ENCODE measurements around the gene CCR1. TPM values are rescaled to one million over a fixed set of nuclear protein-coding genes. Genes with fewer than 3 reads are reported as not detected.
"Not testable (repeated sequence)": the region's sequence is repeated elsewhere in the genome, so short reads cannot be mapped to it uniquely, and the experiment has no call there.

CCR1 gene
- polyA plus RNA-seq, 3 donors, result 1.8 to 2.5 (median 1.9) TPM

DNA sequence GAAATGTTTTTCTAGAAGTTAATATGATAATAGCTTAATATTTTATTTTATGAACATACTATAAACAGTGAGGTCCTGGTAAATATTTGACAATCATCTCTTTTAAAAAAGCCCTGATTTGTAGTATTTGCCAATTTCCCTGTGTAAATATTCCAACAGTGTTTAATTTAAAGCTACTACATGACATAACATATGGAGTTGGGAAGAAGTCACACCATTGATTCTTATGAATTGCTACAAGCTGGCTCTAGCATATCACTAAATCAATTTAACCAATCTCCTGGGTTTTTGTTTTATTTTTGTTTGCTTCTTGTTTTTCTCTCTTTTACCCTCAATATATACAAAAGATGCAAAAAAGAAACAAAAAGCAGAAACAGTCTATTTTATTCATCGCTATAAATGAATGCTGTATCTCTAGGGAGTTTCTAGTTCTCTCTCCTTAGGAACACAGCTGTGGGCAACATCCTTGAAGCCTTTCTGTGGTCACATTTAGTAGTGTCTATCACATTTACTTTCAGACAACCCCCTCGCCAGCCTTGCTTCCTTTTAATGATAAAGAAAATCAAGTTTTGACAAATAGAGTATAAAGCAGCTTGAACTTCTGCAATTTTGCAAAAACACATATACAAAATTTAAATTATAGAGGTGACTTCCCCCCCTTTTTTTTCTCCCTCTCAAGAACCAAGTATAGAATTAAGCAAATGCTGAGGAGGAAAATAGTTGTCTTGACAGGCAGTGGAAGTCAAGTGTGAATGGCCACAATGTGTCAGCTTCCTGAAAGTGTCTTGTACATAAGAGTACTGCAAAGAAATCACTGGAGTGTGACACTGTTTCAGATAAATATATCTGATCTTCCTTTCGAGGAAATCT lies 21.4 kb downstream of the CCR1 start:
- no peak for DNase-seq

DNA sequence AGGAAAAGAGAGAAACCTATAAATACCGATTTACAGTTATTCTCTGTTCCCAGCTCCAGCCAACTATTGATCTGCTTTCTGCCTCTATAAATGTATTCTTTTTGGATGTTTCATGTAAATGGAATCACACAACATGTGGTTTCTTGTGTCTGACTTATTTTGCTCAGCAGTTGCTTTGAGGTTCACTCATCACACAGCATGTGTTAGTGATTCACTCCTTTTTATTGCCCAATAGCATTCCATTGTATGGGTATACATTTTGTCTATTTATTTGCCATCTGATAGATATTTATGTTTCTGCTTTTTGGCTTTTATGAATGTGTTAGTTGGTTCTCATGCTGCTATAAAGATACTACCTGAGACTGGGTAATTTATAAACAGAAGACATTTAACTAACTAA lies 23.6 kb downstream of the CCR1 start:
- no peak for DNase-seq

- no peak for DNase-seq
Measured at GRCh38 chr3:46183330-46183729, 24.8 kb downstream of the CCR1 start.

GRCh38 chr3:46168583-46169345 lies 39.3 kb downstream of the CCR1 start:
- no peak for DNase-seq

DNA sequence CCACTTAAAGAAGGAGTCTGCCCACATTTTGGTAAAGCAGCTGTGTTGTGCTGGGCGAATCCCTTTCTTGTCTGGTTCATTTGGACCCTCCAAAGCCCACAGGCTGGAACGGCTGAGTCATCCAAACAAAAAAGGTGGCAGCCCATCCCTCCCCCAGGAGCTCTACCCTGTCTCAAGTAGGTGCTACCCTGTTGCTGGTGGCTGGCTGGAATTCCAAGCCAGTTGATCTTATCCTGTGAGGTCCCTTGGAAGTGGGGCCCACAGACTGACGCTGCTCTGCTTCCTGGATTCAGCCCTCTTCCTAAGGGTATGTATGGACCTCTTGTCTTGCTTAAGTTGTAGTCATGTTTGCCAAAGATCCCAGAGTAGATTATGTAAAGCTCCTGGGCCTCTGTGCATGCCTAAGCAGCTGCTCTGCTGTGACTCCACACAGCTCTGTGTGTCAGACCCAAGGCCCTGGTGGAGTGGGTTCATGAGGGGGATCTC lies 44.5 kb downstream of the CCR1 start:
- DNase-seq, result no peak

- DNase-seq, result no peak
Measured at GRCh38 chr3:46162975-46163555, 45.0 kb downstream of the CCR1 start.

DNA sequence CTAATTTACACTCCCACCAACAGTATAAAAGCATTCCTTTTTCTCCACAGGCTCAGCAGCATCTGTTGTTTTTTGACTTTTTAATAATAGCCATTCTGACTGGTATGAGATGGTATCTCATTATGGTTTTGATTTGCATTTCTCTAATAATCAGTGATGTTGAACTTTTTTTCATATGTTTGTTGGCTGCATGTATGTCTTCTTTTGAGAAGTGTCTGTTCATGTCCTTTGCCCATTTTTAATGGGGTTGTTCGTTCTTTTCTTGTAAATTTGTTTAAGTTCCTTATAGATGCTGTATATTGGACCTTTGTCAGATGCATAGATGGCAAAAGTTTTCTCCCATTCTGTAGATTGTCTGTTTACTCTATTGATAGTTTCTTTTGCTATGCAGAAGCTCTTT lies 50.4 kb downstream of the CCR1 start:
- DNase-seq, result not testable (repeated sequence)

- DNase-seq, result no peak
Measured at GRCh38 chr3:46154311-46154710, 53.8 kb downstream of the CCR1 start.

Other genes with a start within 250 kb of the CCR1 start
- gene FYCO1, start 212.5 kb downstream of the CCR1 start, polyA plus RNA-seq (ENCODE audit: insufficient read length in 3 of 3), result 10 to 100 TPM; 18.1 to 19.1 (median 18.9) TPM
- under 1 TPM; 0.04 to 0.56 (median 0.14) TPM for gene XCR1, start 180.8 kb downstream of the CCR1 start, polyA plus RNA-seq (ENCODE audit: insufficient read length in 3 of 3)
- under 1 TPM in 2 of 3 donors, not detected in 1; 0.07 to 0.13 TPM for gene CCR3, start 34.1 kb upstream of the CCR1 start, polyA plus RNA-seq (ENCODE audit: insufficient read length in 3 of 3)
- 1 to 10 TPM in 2 of 3 donors, under 1 TPM in 1; 0.87 to 1.9 (median 1.6) TPM for gene CCR2, start 145.8 kb upstream of the CCR1 start, polyA plus RNA-seq (ENCODE audit: insufficient read length in 3 of 3)
- gene CCR5, start 162.6 kb upstream of the CCR1 start, polyA plus RNA-seq (ENCODE audit: insufficient read length in 3 of 3), result under 1 TPM; 0.17 to 0.47 (median 0.41) TPM
- gene CCRL2, start 198.9 kb upstream of the CCR1 start, polyA plus RNA-seq (ENCODE audit: insufficient read length in 3 of 3), result 1 to 10 TPM in 1 of 3 donors, under 1 TPM in 2; 0.83 to 1.1 (median 0.99) TPM

Measured in renal pelvis (tissue), 4 donors.